ENCODE measurements around the gene COBL. TPM values are rescaled to one million over a fixed set of nuclear protein-coding genes. Genes with fewer than 3 reads are reported as not detected.

The COBL gene
- total RNA-seq, 1 experiment from 2014 or later: 63.6 TPM

DNA sequence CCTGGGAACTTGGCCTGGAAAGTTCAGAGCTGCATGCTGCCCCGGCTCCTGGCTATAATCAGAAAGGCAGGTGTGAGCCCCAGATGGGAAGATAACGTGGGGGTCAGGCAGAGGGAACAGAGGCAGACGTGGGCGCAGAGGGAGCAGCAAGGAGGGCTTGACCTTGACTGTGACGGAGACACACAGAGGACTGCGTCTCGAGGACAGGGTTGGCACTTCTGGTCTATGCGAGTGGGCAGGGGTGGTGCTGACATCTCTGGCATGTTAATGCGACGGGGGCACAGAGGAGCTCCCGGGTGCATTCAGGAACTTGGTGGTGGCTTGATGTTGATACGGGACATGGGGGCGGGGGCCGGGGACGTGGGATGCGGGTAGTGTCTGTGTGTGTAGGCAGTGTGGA lies 301.8 kb downstream of the COBL start:
- no peak overlapping the region for H3K27ac Mint-ChIP-seq (ENCODE audit: unreplicated experiment)
- no TSS peak for BruUV-seq (replicated peaks)
- H3K9me3 Mint-ChIP-seq (ENCODE audit: unreplicated experiment): no peaks in the 10 kb centered on the region
- CTCF ChIA-PET: no interaction called here
- peaks cover 45% of the 10 kb centered on the region for H3K36me3 Mint-ChIP-seq (ENCODE audit: insufficient read depth, unreplicated experiment)
- H3K4me3 Mint-ChIP-seq (ENCODE audit: unreplicated experiment): no peak overlapping the region
- TF ChIP-seq, protein P1, sequence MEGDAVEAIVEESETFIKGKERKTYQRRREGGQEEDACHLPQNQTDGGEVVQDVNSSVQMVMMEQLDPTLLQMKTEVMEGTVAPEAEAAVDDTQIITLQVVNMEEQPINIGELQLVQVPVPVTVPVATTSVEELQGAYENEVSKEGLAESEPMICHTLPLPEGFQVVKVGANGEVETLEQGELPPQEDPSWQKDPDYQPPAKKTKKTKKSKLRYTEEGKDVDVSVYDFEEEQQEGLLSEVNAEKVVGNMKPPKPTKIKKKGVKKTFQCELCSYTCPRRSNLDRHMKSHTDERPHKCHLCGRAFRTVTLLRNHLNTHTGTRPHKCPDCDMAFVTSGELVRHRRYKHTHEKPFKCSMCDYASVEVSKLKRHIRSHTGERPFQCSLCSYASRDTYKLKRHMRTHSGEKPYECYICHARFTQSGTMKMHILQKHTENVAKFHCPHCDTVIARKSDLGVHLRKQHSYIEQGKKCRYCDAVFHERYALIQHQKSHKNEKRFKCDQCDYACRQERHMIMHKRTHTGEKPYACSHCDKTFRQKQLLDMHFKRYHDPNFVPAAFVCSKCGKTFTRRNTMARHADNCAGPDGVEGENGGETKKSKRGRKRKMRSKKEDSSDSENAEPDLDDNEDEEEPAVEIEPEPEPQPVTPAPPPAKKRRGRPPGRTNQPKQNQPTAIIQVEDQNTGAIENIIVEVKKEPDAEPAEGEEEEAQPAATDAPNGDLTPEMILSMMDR (IDR thresholded peaks at IDR 0.05; ENCODE audit: insufficient read depth in 1 of 2, low read depth in 1 of 2, low read length in 1 of 2, severe bottlenecking in 1 of 2, unreplicated experiment in 1 of 2): no peak
- Histone ChIP-seq H3K4me3 (ENCODE audit: low read depth, low read length) (no peak overlapping the region), H3K27me3 (replicated peaks; ENCODE audit: control insufficient read depth, insufficient read depth, low read length) (no peaks in the 10 kb centered on the region), H3K4me1 (no peaks in the 10 kb centered on the region), H3K9me3 (no peaks in the 10 kb centered on the region), H3K36me3 (ENCODE audit: control insufficient read depth, insufficient read depth, low read length) (no peaks in the 10 kb centered on the region)
- H3K27me3 Mint-ChIP-seq (ENCODE audit: insufficient read depth, unreplicated experiment): no peaks in the 10 kb centered on the region
- peaks cover 9% of the 10 kb centered on the region for H3K4me1 Mint-ChIP-seq (ENCODE audit: low read depth, unreplicated experiment)
- intact Hi-C loops (cut with micrococcal nuclease; ENCODE audit: unreplicated experiment): loop anchor here (5.0 to 10.0 kb wide), 2 partner anchors 52 to 150 kb away; no protein-coding TSS in a partner anchor
- POLR2A ChIA-PET: no interaction called here
- no peak for DNase-seq

DNA sequence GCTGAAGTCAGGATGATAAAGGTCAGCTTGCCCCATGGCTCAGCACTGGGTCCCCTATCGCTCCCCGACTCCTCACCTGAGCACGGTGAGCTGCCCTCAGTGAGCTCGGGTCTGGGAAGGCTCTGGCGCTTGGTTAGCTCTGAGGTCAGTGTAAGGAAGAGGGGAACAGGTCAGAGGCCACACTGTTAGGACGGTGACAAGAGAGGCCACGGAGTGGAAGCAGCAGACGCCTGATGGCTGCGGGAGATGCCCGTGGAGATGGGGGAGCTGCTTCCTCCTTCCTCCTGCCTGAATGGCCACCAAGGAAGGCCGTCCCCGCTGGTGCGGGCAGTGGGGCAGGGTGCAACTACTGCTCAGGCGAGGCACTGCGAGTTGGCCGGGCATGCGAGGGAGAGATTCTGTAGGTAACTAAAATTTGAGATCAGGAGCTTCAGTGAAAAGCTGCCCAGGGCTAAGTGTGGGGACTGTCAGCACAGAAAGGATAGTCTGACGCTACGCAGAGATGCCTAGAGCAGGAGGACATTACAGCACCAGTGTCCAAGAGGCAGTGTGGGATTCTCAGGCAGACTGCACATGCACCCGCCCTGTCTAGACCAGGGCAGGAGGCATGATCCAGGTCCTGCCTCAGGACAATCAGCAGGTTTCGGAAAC lies 302.6 kb downstream of the COBL start:
- ChIA-PET CTCF (interaction anchor here (0.6 kb wide), 1 partner anchor 385 kb away, joined by 3 read pairs; no protein-coding TSS in a partner anchor), POLR2A (interaction anchor here (0.7 kb wide), 1 partner anchor 148 kb away, joined by 3 read pairs; no protein-coding TSS in a partner anchor)
- TF ChIP-seq, protein P1 (IDR thresholded peaks at IDR 0.05; ENCODE audit: insufficient read depth in 1 of 2, low read depth in 1 of 2, low read length in 1 of 2, severe bottlenecking in 1 of 2, unreplicated experiment in 1 of 2): no peak
- Mint-ChIP-seq H3K36me3 (ENCODE audit: insufficient read depth, unreplicated experiment) (peaks cover 38% of the 10 kb centered on the region), H3K27ac (ENCODE audit: unreplicated experiment) (no peak overlapping the region), H3K4me3 (ENCODE audit: unreplicated experiment) (no peak overlapping the region), H3K9me3 (ENCODE audit: unreplicated experiment) (no peaks in the 10 kb centered on the region), H3K4me1 (ENCODE audit: low read depth, unreplicated experiment) (peaks cover 9% of the 10 kb centered on the region), H3K27me3 (ENCODE audit: insufficient read depth, unreplicated experiment) (no peaks in the 10 kb centered on the region)
- no peaks in the 10 kb centered on the region for H3K9me3 ChIP-seq
- no peak for DNase-seq
- no peak overlapping the region for H3K4me3 ChIP-seq (ENCODE audit: low read depth, low read length)
- H3K27me3 ChIP-seq (replicated peaks; ENCODE audit: control insufficient read depth, insufficient read depth, low read length): no peaks in the 10 kb centered on the region
- no TSS peak for BruUV-seq (replicated peaks)
- no peaks in the 10 kb centered on the region for H3K36me3 ChIP-seq (ENCODE audit: control insufficient read depth, insufficient read depth, low read length)
- intact Hi-C loops (cut with micrococcal nuclease; ENCODE audit: unreplicated experiment): loop anchor here (5.0 to 10.0 kb wide), 2 partner anchors 53 to 151 kb away; no protein-coding TSS in a partner anchor
- no peaks in the 10 kb centered on the region for H3K4me1 ChIP-seq

DNA sequence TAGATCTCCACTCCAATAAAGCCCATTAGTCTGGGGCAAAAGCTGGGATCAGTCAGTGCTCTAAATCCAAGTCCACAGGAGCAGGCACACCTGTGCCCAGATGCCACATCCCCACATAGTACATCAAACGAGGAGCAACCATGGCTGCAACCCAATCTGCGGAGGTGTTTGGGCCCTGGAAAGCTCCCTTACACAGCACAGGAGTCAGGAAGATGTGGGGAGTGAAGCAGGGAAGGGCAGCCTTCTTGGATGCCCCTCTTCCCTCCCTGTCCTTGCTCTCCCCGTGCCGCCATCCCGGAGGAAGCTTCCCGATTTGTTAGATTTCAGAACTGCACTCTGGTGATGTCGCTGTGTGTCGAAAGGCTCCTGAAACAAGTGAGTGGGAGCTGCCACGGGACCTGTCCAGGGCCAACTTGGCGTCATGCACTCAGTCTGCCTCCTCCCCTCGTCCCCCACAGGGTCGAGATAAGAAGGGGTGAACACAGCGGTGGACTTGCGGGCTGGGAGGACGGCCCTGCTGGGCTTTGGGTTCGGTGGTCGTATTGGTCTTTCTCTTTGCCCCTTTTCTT lies 303.3 kb downstream of the COBL start:
- CTCF ChIA-PET: no interaction called here
- H3K27me3 Mint-ChIP-seq (ENCODE audit: insufficient read depth, unreplicated experiment): no peaks in the 10 kb centered on the region
- POLR2A ChIA-PET: no interaction called here
- Histone ChIP-seq H3K4me3 (ENCODE audit: low read depth, low read length) (no peak overlapping the region), H3K27me3 (replicated peaks; ENCODE audit: control insufficient read depth, insufficient read depth, low read length) (no peaks in the 10 kb centered on the region), H3K4me1 (no peaks in the 10 kb centered on the region), H3K9me3 (no peaks in the 10 kb centered on the region), H3K36me3 (ENCODE audit: control insufficient read depth, insufficient read depth, low read length) (no peaks in the 10 kb centered on the region)
- no peak overlapping the region for H3K27ac Mint-ChIP-seq (ENCODE audit: unreplicated experiment)
- no peak overlapping the region for H3K4me3 Mint-ChIP-seq (ENCODE audit: unreplicated experiment)
- peaks cover 32% of the 10 kb centered on the region for H3K36me3 Mint-ChIP-seq (ENCODE audit: insufficient read depth, unreplicated experiment)
- TF ChIP-seq, protein P1 (IDR thresholded peaks at IDR 0.05; ENCODE audit: insufficient read depth in 1 of 2, low read depth in 1 of 2, low read length in 1 of 2, severe bottlenecking in 1 of 2, unreplicated experiment in 1 of 2): no peak
- no peaks in the 10 kb centered on the region for H3K9me3 Mint-ChIP-seq (ENCODE audit: unreplicated experiment)
- BruUV-seq (replicated peaks): no TSS peak
- intact Hi-C loops (cut with micrococcal nuclease; ENCODE audit: unreplicated experiment): loop anchor here (5.0 to 10.0 kb wide), 2 partner anchors 54 to 151 kb away; no protein-coding TSS in a partner anchor
- no peak for DNase-seq
- peaks cover 9% of the 10 kb centered on the region for H3K4me1 Mint-ChIP-seq (ENCODE audit: low read depth, unreplicated experiment)

Data from Caco-2 (cell line).